Upper lobe of left lung (tissue), 6 donors: ENCODE data around the gene SPTBN1. TPM values are rescaled to one million over a fixed set of nuclear protein-coding genes. Genes with fewer than 3 reads are reported as not detected.
A peak's percentile ranks its signal among the peaks of the same experiment; 100 is the strongest.

ENCODE experiments used
- ATAC-seq, 2 donors: fragments of 200-7000 bp; cut with Tn5 transposase; one replicate each; pipeline ENCODE4 v1.9.1; 2022; ENCODE audit warnings: mild to moderate bottlenecking in 2 of 2, moderate library complexity in 2 of 2; ENCODE audit not compliant: low FRiP score in 2 of 2
- DNase-seq, 2 donors: peaks; one replicate each; pipeline ENCODE4 v3.0.0-alpha.2; 2019 to 2020
- H3K27ac ChIP-seq, 4 donors: fragments of 200-600 bp; sonication (generic); one replicate each; pipeline ENCODE4 v1.5.1; 2016 to 2019
- H3K27me3 ChIP-seq, 4 donors: fragments of 200-600 bp; sonication (generic); one replicate each; pipeline ENCODE4 v1.5.1; 2017 to 2019
- H3K36me3 ChIP-seq, 4 donors: fragments of 200-600 bp; sonication (generic); one replicate each; pipeline ENCODE4 v1.5.1; 2016 to 2019
- H3K4me1 ChIP-seq, 4 donors: fragments of 200-600 bp; sonication (generic); one replicate each; pipeline ENCODE4 v1.5.1; 2018 to 2019
- H3K4me3 ChIP-seq, 4 donors: fragments of 200-600 bp; sonication (generic); one replicate each; pipeline ENCODE4 v1.5.1; 2017 to 2019; ENCODE audit warnings: mild to moderate bottlenecking in 2 of 4, moderate library complexity in 1 of 4
- H3K9me3 ChIP-seq, 4 donors: fragments of 200-600 bp; sonication (generic); one replicate each; pipeline ENCODE4 v1.5.1; 2018 to 2019
- EP300 ChIP-seq, 4 donors: sonication (generic); formaldehyde crosslinking; IDR thresholded peaks; one replicate each; pipeline ENCODE4 v1.5.1; 2017; ENCODE audit warnings: antibody characterized with exemption in 4 of 4, control low read depth in 2 of 4
- POLR2A ChIP-seq, 4 donors: fragments of 450-650 bp; IDR thresholded peaks; one replicate each; pipeline ENCODE4 v1.5.1; 2016 to 2017; ENCODE audit warnings: antibody characterized with exemption in 4 of 4, mild to moderate bottlenecking in 2 of 4
- POLR2AphosphoS5 ChIP-seq, 2 donors: sonication (generic); formaldehyde crosslinking; IDR thresholded peaks; one replicate each; pipeline ENCODE4 v1.5.1; 2017; ENCODE audit warnings: antibody characterized with exemption in 2 of 2
- WGBS, 2 donors: methylation state at CpG; one replicate each; pipeline ENCODE4 v1.1.5; 2017 to 2018; 5-methylcytosine and 5-hydroxymethylcytosine counted together
- total RNA-seq, 6 donors: library from RNA; depleted of rRNA in 4 of 6; stranded (reverse); fragments of >200 nt in 4 of 6; gene quantifications; one replicate each; pipeline versions ENCODE4 v1.1.0 to v1.2.1, GENCODE V29; 2016 to 2021
- TF ChIP-seq, protein P1 (sequence below), 6 experiments: fragments of 450-650 bp in 4 of 6; fragments of 200-600 bp in 2 of 6; sonication (generic) in 2 of 6; IDR thresholded peaks; one replicate each; pipeline ENCODE4 v1.5.1; 2016 to 2019; ENCODE audit warnings: antibody characterized with exemption in 6 of 6
- donor health status: DM: no; HTN: no; CAD: no; lungs with moderate emphysema.
- donor health status: DM: no; HTN: yes; CAD: no; lungs with severe emphysema.

The SPTBN1 gene
- total RNA-seq, 6 donors from 2014 or later: 449 to 911 (median 654) TPM

DNA sequence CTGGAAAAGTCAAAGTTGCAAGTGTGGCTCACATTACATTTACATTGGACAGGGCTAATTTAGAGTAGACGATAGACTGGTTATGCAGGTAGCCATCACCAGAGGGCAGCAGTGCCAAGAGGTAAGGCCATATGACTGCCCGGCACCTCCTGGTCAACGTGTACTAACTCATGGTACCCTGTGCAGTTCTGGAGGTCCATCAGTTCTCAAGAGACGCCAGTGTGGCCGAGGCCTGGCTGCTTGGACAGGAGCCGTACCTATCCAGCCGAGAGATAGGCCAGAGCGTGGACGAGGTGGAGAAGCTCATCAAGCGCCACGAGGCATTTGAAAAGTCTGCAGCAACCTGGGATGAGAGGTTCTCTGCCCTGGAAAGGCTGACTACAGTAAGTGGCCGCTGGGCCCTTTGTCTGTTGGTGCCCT lies 201.5 kb downstream of the SPTBN1 start:
- ATAC-seq (peak in 1 of 2 donors; percentile 76), DNase-seq (no peak)
- 79 to 88% methylated on average over 12 of the region's 12 CpGs for WGBS, 2 donors
- H3K27ac ChIP-seq: peak overlapping the region in 2 of 4 donors; percentile 67 to 77
- peaks cover 67 to 100% (median 87%) of the 10 kb centered on the region in 4 donors for H3K36me3 ChIP-seq
- H3K4me1 ChIP-seq: peaks cover 0 to 6% (median 0%) of the 10 kb centered on the region in 4 donors
- TF ChIP-seq, protein P1, sequence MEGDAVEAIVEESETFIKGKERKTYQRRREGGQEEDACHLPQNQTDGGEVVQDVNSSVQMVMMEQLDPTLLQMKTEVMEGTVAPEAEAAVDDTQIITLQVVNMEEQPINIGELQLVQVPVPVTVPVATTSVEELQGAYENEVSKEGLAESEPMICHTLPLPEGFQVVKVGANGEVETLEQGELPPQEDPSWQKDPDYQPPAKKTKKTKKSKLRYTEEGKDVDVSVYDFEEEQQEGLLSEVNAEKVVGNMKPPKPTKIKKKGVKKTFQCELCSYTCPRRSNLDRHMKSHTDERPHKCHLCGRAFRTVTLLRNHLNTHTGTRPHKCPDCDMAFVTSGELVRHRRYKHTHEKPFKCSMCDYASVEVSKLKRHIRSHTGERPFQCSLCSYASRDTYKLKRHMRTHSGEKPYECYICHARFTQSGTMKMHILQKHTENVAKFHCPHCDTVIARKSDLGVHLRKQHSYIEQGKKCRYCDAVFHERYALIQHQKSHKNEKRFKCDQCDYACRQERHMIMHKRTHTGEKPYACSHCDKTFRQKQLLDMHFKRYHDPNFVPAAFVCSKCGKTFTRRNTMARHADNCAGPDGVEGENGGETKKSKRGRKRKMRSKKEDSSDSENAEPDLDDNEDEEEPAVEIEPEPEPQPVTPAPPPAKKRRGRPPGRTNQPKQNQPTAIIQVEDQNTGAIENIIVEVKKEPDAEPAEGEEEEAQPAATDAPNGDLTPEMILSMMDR (IDR thresholded peaks at IDR 0.05): peak; percentile 24 to 68 (median 51)
- TF ChIP-seq POLR2AphosphoS5 (IDR thresholded peaks at IDR 0.05): no peak
- no peak for TF ChIP-seq EP300 (IDR thresholded peaks at IDR 0.05)
- no peak overlapping the region for H3K4me3 ChIP-seq
- no peaks in the 10 kb centered on the region for H3K9me3 ChIP-seq
- H3K27me3 ChIP-seq: no peaks in the 10 kb centered on the region

DNA sequence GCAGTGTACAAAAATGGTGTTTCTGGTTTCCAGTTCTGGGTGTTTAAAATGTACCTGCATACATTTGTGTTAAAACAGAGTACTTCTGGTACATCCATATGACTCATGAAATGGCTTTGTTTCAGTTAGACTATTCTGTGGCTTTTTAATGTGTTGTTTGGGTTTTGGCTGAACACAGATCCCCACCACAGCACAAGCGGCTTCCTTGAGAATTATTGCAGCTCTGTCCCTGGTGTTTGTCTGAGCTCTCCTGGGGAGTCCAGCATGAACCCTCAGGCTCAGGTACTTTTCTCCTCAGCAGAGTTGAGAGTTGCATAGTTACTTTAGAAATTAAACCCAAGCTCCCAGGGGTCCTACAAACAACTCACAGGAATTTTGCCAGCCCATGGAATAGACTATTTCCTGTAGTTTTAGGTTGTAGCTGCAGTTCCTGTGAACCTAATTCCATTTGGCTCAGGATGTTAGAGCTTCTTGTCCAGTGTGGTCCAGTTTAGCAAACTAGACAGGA lies 202.5 kb downstream of the SPTBN1 start:
- H3K36me3 ChIP-seq: peaks cover 66 to 100% (median 88%) of the 10 kb centered on the region in 4 donors
- no peaks in the 10 kb centered on the region for H3K27me3 ChIP-seq
- WGBS, 2 donors: 54 to 81% methylated on average over 1 of the region's 1 CpG
- ATAC-seq: no peak
- no peak overlapping the region for H3K4me3 ChIP-seq
- no peaks in the 10 kb centered on the region for H3K9me3 ChIP-seq
- no peak for TF ChIP-seq POLR2AphosphoS5 (IDR thresholded peaks at IDR 0.05)
- TF ChIP-seq EP300 (IDR thresholded peaks at IDR 0.05): no peak
- TF ChIP-seq, protein P1 (IDR thresholded peaks at IDR 0.05): no peak
- no peak for TF ChIP-seq POLR2A (IDR thresholded peaks at IDR 0.05)
- no peak for DNase-seq
- peak overlapping the region in 2 of 4 donors; percentile 67 to 77 for H3K27ac ChIP-seq
- peaks cover 0 to 9% (median 0%) of the 10 kb centered on the region in 4 donors for H3K4me1 ChIP-seq

DNA sequence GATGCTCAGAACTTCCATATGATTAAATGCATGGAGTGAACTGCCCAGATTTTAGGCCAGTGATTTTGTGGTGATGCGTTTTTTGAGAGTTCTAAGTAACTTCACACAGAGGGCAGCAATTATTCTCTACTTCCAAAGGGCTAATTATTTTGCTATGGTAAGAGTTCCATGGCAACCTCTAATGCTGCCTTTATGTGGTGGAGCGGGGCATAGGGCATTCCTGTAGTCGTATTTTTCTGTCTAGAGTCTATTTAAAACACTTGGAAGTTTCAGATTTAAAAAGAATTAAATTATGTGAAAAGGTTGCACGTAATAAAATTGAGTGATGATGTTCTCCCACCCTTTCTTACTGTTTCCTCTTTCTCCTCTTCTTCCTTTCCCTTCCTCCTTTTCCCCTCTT lies 203.4 kb downstream of the SPTBN1 start:
- Histone ChIP-seq H3K9me3 (no peaks in the 10 kb centered on the region), H3K27ac (peak overlapping the region in 2 of 4 donors; percentile 67 to 77), H3K36me3 (peaks cover 59 to 100% (median 87%) of the 10 kb centered on the region in 4 donors), H3K4me1 (peaks cover 0 to 12% (median 2%) of the 10 kb centered on the region in 4 donors), H3K27me3 (no peaks in the 10 kb centered on the region), H3K4me3 (no peak overlapping the region)
- TF ChIP-seq, protein P1 (IDR thresholded peaks at IDR 0.05): no peak
- TF ChIP-seq POLR2AphosphoS5 (IDR thresholded peaks at IDR 0.05) (no peak), POLR2A (IDR thresholded peaks at IDR 0.05) (no peak), EP300 (IDR thresholded peaks at IDR 0.05) (no peak)
- DNase-seq (no peak), ATAC-seq (no peak)
- WGBS, 2 donors: 89 to 90% methylated on average over 4 of the region's 4 CpGs

DNA sequence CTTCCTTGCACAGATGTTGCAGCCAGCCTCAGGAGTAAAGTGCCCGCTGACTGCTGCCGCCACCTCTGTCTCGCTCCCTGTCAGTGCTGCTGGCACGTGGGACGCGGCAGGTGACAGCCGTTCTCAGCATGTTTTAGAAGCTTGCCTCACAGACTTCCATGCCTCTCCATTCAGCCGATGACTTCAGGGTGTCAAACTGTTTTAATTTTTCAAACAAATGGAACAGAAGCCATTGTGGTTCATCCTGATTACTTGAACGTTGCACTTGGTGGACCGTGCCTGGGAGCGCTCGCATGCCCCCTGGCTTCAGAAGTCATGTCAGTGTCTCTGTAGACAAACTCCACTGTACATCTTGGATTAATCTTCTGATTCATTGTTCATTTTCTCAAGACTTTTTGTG lies 204.6 kb downstream of the SPTBN1 start:
- Histone ChIP-seq H3K4me1 (peaks cover 9 to 24% (median 14%) of the 10 kb centered on the region in 4 donors), H3K36me3 (peaks cover 48 to 100% (median 78%) of the 10 kb centered on the region in 4 donors), H3K27ac (peak overlapping the region in 2 of 4 donors; percentile 1 to 77), H3K4me3 (no peak overlapping the region), H3K27me3 (no peaks in the 10 kb centered on the region), H3K9me3 (no peaks in the 10 kb centered on the region)
- peak in 1 of 2 donors; percentile 47 for DNase-seq
- WGBS, 2 donors: 74 to 86% methylated on average over 12 of the region's 12 CpGs
- ATAC-seq: no peak
- TF ChIP-seq, protein P1 (IDR thresholded peaks at IDR 0.05): no peak
- TF ChIP-seq EP300 (IDR thresholded peaks at IDR 0.05) (no peak), POLR2A (IDR thresholded peaks at IDR 0.05) (no peak), POLR2AphosphoS5 (IDR thresholded peaks at IDR 0.05) (no peak)
